ENCODE data around the gene ZNF646. TPM values are rescaled to one million over a fixed set of nuclear protein-coding genes. Genes with fewer than 3 reads are reported as not detected.

Gene ZNF646
- polyA plus RNA-seq, 1 experiment, result 4.2 TPM

GRCh38 chr16:31074814-31075183 is 577 bp downstream of the ZNF646 start:
- no peak for DNase-seq (ENCODE audit: low read depth)
- ChIA-PET CTCF (interaction anchor here (1.0 to 1.8 kb wide), 3 partner anchors 31 to 117 kb away, joined by 3 to 7 read pairs (median 3); partner anchors contain the start of gene SETD1A), POLR2A (interaction anchor here (0.6 to 1.1 kb wide), 2 partner anchors 76 to 91 kb away, joined by 3 to 11 read pairs; no protein-coding TSS in a partner anchor)
- no peak for TF ChIP-seq CTCF (IDR thresholded peaks at IDR 0.05; ENCODE audit: insufficient read depth, low read depth, low read length)
- Histone ChIP-seq H3K4me3 (ENCODE audit: low read depth, low read length) (peak overlapping the region; percentile 81), H3K27me3 (ENCODE audit: control insufficient read depth, insufficient read depth, low read length) (no peaks in the 10 kb centered on the region), H3K36me3 (ENCODE audit: control insufficient read depth, insufficient read depth, low read length) (peaks cover 19% of the 10 kb centered on the region)

- peaks cover 30% of the 10 kb centered on the region for H3K36me3 ChIP-seq (ENCODE audit: control insufficient read depth, insufficient read depth, low read length)
- DNase-seq (ENCODE audit: low read depth), result no peak
- ChIA-PET CTCF (no interaction called here), POLR2A (no interaction called here)
- no peaks in the 10 kb centered on the region for H3K27me3 ChIP-seq (ENCODE audit: control insufficient read depth, insufficient read depth, low read length)
- no peak for TF ChIP-seq CTCF (IDR thresholded peaks at IDR 0.05; ENCODE audit: insufficient read depth, low read depth, low read length)
- no peak overlapping the region for H3K4me3 ChIP-seq (ENCODE audit: low read depth, low read length)
These were observed 2.1 kb downstream of the ZNF646 start for GRCh38 chr16:31076319-31076718.

GRCh38 chr16:31077024-31077423 is 2.8 kb downstream of the ZNF646 start:
- CTCF ChIA-PET, result no interaction called here
- Histone ChIP-seq H3K36me3 (ENCODE audit: control insufficient read depth, insufficient read depth, low read length) (peaks cover 32% of the 10 kb centered on the region), H3K4me3 (ENCODE audit: low read depth, low read length) (no peak overlapping the region), H3K27me3 (ENCODE audit: control insufficient read depth, insufficient read depth, low read length) (no peaks in the 10 kb centered on the region)
- POLR2A ChIA-PET, result no interaction called here
- no peak for DNase-seq (ENCODE audit: low read depth)
- TF ChIP-seq CTCF (IDR thresholded peaks at IDR 0.05; ENCODE audit: insufficient read depth, low read depth, low read length), result no peak

- DNase-seq (ENCODE audit: low read depth), result no peak
- no peak for TF ChIP-seq CTCF (IDR thresholded peaks at IDR 0.05; ENCODE audit: insufficient read depth, low read depth, low read length)
- CTCF ChIA-PET, result interaction anchor here (0.6 kb wide), 1 partner anchor 135 kb away, joined by 3 read pairs; no protein-coding TSS in a partner anchor
- no peak overlapping the region for H3K4me3 ChIP-seq (ENCODE audit: low read depth, low read length)
- peaks cover 35% of the 10 kb centered on the region for H3K36me3 ChIP-seq (ENCODE audit: control insufficient read depth, insufficient read depth, low read length)
- H3K27me3 ChIP-seq (ENCODE audit: control insufficient read depth, insufficient read depth, low read length), result no peaks in the 10 kb centered on the region
- POLR2A ChIA-PET, result no interaction called here
These were observed 3.6 kb downstream of the ZNF646 start for GRCh38 chr16:31077592-31078396.

- Histone ChIP-seq H3K27me3 (ENCODE audit: control insufficient read depth, insufficient read depth, low read length) (no peaks in the 10 kb centered on the region), H3K36me3 (ENCODE audit: control insufficient read depth, insufficient read depth, low read length) (peaks cover 37% of the 10 kb centered on the region), H3K4me3 (ENCODE audit: low read depth, low read length) (no peak overlapping the region)
- DNase-seq (ENCODE audit: low read depth), result no peak
- ChIA-PET POLR2A (no interaction called here), CTCF (interaction anchor here (0.6 to 1.2 kb wide), 3 partner anchors 15 to 136 kb away, joined by 3 read pairs; partner anchors contain the start of genes HSD3B7 and VKORC1)
- TF ChIP-seq CTCF (IDR thresholded peaks at IDR 0.05; ENCODE audit: insufficient read depth, low read depth, low read length), result no peak
These were observed 4.5 kb downstream of the ZNF646 start for GRCh38 chr16:31078597-31079341.

All from BJ (cell line).